OCI-LY7 (cell line): Measurements from ENCODE around the gene TSPAN5.

ENCODE experiments used
- CTCF ChIP-seq: fragments of 200-600 bp; sonication (generic); conservative IDR thresholded peaks from 2 replicates; pipeline ENCODE4 v1.5.1; 2014; ENCODE audit warnings: mild to moderate bottlenecking, antibody characterized with exemption, low read length, moderate library complexity, mixed read lengths
- EZH2phosphoT487 ChIP-seq: fragments of 200-600 bp; sonication (generic); IDR thresholded peaks from 2 replicates; pipeline ENCODE4 v1.6.1; 2018; ENCODE audit warnings: low read depth, borderline replicate concordance, mild to moderate bottlenecking, mixed run types, antibody characterized with exemption, low read length, moderate library complexity, mixed read lengths

- TF ChIP-seq CTCF, result no peak
- no peak for TF ChIP-seq EZH2phosphoT487
Observed at GRCh38 chr4:98517218-98518021, 141.0 kb downstream of the TSPAN5 start.
